ENCODE measurements around the gene TRIO. TPM values are rescaled to one million over a fixed set of nuclear protein-coding genes. Genes with fewer than 3 reads are reported as not detected.

Gene TRIO
- total RNA-seq, 2 experiments from 2014 or later, result 4.1 to 6.5 TPM

DNA sequence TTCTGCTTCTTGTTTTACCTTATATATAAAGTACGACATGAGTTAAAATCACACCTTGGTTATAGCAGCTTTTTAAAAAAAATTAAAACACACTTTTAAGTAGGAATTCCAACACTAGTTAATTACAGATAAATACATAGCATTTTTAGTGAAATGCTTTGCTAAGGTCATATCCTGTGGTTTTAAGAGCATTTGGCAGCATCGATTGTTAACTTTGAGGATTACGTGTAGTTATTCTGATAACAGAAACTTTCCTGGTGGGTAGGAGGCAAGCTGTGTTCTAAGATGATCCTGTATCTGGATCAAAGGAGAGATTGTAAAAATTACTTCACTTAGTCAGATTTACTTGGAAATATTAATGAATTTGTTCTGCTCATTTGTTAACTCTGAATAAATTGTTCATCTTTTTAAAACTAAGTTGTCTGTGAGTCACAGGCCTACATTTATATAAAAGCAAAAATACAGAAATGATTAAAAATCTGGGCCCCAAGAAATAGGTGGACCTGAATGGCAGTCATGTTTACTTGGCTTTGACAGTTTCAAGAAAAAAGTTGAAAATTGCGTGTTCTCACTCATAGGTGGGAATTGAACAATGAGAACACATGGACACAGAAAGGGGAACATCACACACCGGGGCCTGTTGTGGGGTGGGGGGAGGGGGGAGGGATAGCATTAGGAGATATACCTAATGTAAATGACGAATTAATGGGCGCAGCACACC lies 58.3 kb downstream of the TRIO start:
- intact Hi-C loops (cut with DNase I, micrococcal nuclease), result no loop called here
- TF ChIP-seq, protein P1, sequence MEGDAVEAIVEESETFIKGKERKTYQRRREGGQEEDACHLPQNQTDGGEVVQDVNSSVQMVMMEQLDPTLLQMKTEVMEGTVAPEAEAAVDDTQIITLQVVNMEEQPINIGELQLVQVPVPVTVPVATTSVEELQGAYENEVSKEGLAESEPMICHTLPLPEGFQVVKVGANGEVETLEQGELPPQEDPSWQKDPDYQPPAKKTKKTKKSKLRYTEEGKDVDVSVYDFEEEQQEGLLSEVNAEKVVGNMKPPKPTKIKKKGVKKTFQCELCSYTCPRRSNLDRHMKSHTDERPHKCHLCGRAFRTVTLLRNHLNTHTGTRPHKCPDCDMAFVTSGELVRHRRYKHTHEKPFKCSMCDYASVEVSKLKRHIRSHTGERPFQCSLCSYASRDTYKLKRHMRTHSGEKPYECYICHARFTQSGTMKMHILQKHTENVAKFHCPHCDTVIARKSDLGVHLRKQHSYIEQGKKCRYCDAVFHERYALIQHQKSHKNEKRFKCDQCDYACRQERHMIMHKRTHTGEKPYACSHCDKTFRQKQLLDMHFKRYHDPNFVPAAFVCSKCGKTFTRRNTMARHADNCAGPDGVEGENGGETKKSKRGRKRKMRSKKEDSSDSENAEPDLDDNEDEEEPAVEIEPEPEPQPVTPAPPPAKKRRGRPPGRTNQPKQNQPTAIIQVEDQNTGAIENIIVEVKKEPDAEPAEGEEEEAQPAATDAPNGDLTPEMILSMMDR (IDR thresholded peaks at IDR 0.05), result no peak

DNA sequence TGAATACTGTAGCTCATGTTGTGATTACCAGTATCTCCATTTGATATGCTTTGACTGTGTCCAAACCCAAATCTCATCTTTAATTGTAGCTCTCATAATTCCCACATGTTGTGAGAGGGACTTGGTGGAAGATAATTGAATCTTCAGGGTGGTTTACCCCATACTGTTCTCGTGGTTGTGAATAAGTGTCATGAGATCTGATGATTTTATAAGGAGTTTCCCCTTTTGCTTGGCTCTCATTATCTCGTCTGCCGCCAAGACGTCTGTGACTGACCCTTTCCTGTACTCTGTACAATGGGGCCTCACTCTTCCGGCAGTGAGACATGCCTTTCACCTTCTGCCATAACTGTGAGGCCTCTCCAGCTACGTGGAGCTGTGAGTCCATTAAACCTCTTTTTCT lies 59.3 kb downstream of the TRIO start:
- H3K36me3 Mint-ChIP-seq (ENCODE audit: low read depth), result no peaks in the 10 kb centered on the region
- Histone ChIP-seq H3K4me3 (ENCODE audit: low read length) (no peak overlapping the region), H3K9me3 (ENCODE audit: control insufficient read depth in 1 of 2, insufficient read depth in 1 of 2, low read length in 2 of 2) (no peaks in the 10 kb centered on the region), H3K4me1 (ENCODE audit: insufficient read depth, low read length) (no peaks in the 10 kb centered on the region), H3K27ac (ENCODE audit: low read depth in 1 of 2, low read length in 2 of 2) (no peak overlapping the region), H3K36me3 (ENCODE audit: insufficient read depth, low read length) (no peaks in the 10 kb centered on the region), H3K27me3 (ENCODE audit: control insufficient read depth in 1 of 2, insufficient read depth in 2 of 2, low read length in 2 of 2) (peaks cover 5% of the 10 kb centered on the region in 2 experiments)
- no peaks in the 10 kb centered on the region for H3K9me3 Mint-ChIP-seq
- CTCF ChIA-PET, result no interaction called here
- peaks cover 10% of the 10 kb centered on the region for H3K4me1 Mint-ChIP-seq (ENCODE audit: low read depth)
- no peak for ATAC-seq (ENCODE audit: poor library complexity)
- H3K4me3 Mint-ChIP-seq, result no peak overlapping the region
- intact Hi-C loops (cut with DNase I, micrococcal nuclease), result no loop called here
- peak in 2 of 14 experiments; percentile 52 to 68 for DNase-seq
- H3K27me3 Mint-ChIP-seq, result peaks cover 10% of the 10 kb centered on the region
- POLR2A ChIA-PET, result no interaction called here
- H3K27ac Mint-ChIP-seq, result no peak overlapping the region
- TF ChIP-seq, protein P1 (IDR thresholded peaks at IDR 0.05), result no peak

More for the DNA sequence above, 58.3 kb downstream of the TRIO start:
- no peak overlapping the region for H3K27ac Mint-ChIP-seq
- no peaks in the 10 kb centered on the region for H3K36me3 Mint-ChIP-seq (ENCODE audit: low read depth)
- H3K4me1 Mint-ChIP-seq (ENCODE audit: low read depth), result peaks cover 10% of the 10 kb centered on the region
- H3K27me3 ChIP-seq (ENCODE audit: control insufficient read depth in 1 of 2, insufficient read depth in 2 of 2, low read length in 2 of 2), result peaks cover 5% of the 10 kb centered on the region in 2 experiments
- H3K9me3 Mint-ChIP-seq, result no peaks in the 10 kb centered on the region
- no peak overlapping the region for H3K27ac ChIP-seq (ENCODE audit: low read depth in 1 of 2, low read length in 2 of 2)
- DNase-seq (no peak), ATAC-seq (ENCODE audit: poor library complexity) (no peak)
- H3K9me3 ChIP-seq (ENCODE audit: control insufficient read depth in 1 of 2, insufficient read depth in 1 of 2, low read length in 2 of 2), result no peaks in the 10 kb centered on the region
- H3K4me3 ChIP-seq (ENCODE audit: low read length), result no peak overlapping the region
- H3K4me3 Mint-ChIP-seq, result no peak overlapping the region
- POLR2A ChIA-PET, result no interaction called here
- peaks cover 9% of the 10 kb centered on the region for H3K27me3 Mint-ChIP-seq
- H3K4me1 ChIP-seq (ENCODE audit: insufficient read depth, low read length), result no peaks in the 10 kb centered on the region
- CTCF ChIA-PET, result no interaction called here
- no peaks in the 10 kb centered on the region for H3K36me3 ChIP-seq (ENCODE audit: insufficient read depth, low read length)

DNA sequence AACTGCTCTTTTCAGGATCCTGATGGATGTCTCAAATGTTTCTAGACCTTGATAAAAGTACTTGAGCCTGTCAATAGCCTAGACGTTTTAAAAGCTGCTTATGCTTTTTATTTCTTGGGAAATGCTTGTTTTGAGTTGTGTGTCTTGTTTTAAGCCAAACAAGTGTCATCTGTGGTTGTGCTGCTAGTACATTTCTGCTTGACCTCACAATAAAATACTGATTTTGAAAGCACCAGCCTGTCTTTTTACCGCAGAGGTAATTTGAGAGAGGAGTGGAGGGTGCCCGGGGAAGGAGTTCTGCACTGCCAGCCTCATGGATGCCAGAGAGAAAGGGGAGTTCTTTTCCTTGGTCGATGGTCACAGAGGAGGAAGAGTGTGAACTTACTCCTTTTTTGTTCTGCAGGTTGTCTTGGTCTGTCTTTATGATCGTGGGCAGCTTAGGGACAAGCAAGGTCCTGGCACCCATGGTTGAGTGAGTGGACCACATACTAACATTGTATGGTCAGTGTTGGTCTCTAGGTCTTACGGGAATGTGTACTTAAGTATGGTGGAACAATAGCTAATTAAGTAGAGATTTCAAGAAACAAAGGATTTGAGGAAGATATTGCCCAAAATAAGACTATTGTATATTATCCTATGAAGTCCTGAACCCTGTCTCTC lies 61.0 kb downstream of the TRIO start:
- no peak overlapping the region for H3K27ac ChIP-seq (ENCODE audit: low read depth in 1 of 2, low read length in 2 of 2)
- H3K27ac Mint-ChIP-seq, result no peak overlapping the region
- ATAC-seq (ENCODE audit: poor library complexity) (no peak), DNase-seq (no peak)
- TF ChIP-seq, protein P1 (IDR thresholded peaks at IDR 0.05), result no peak
- H3K27me3 ChIP-seq (ENCODE audit: control insufficient read depth in 1 of 2, insufficient read depth in 2 of 2, low read length in 2 of 2), result peaks cover 0 to 5% of the 10 kb centered on the region in 2 experiments
- no peaks in the 10 kb centered on the region for H3K9me3 ChIP-seq (ENCODE audit: control insufficient read depth in 1 of 2, insufficient read depth in 1 of 2, low read length in 2 of 2)
- no peaks in the 10 kb centered on the region for H3K9me3 Mint-ChIP-seq
- H3K4me1 ChIP-seq (ENCODE audit: insufficient read depth, low read length), result no peaks in the 10 kb centered on the region
- no peaks in the 10 kb centered on the region for H3K36me3 ChIP-seq (ENCODE audit: insufficient read depth, low read length)
- H3K4me1 Mint-ChIP-seq (ENCODE audit: low read depth), result peaks cover 10% of the 10 kb centered on the region
- H3K4me3 ChIP-seq (ENCODE audit: low read length), result no peak overlapping the region
- H3K4me3 Mint-ChIP-seq, result no peak overlapping the region
- H3K27me3 Mint-ChIP-seq, result peaks cover 10% of the 10 kb centered on the region
- no peaks in the 10 kb centered on the region for H3K36me3 Mint-ChIP-seq (ENCODE audit: low read depth)
- ChIA-PET POLR2A (no interaction called here), CTCF (no interaction called here)
- intact Hi-C loops (cut with DNase I, micrococcal nuclease), result no loop called here
